ENCODE measurements around the gene CGNL1.

GRCh38 chr15:57532731-57533447 lies 156.6 kb downstream of the CGNL1 start:
- TF ChIP-seq CTCF (tag by site-specific recombination; IDR thresholded peaks at IDR 0.05) = no peak
- no peak for TF ChIP-seq TSHZ1 (tag by site-specific recombination; IDR thresholded peaks at IDR 0.05; ENCODE audit: borderline replicate concordance)
- no peak for TF ChIP-seq ZBTB26 (tag by site-specific recombination; optimal IDR thresholded peaks at IDR 0.05)
- no peak for TF ChIP-seq ZNF76 (tag by site-specific recombination; IDR thresholded peaks at IDR 0.05; ENCODE audit: borderline replicate concordance, low read depth)
- no peak for TF ChIP-seq ZNF274 (IDR thresholded peaks at IDR 0.05; ENCODE audit: low read length)
- TF ChIP-seq ZNF274 (tag by site-specific recombination; IDR thresholded peaks at IDR 0.05; ENCODE audit: borderline replicate concordance) = no peak
- TF ChIP-seq ZFP37 (tag by site-specific recombination; IDR thresholded peaks at IDR 0.05) = no peak
- TF ChIP-seq ZNF138 (tag by site-specific recombination; IDR thresholded peaks at IDR 0.05; ENCODE audit: borderline replicate concordance) = no peak
- TF ChIP-seq GLIS2 (tag by site-specific recombination; IDR thresholded peaks at IDR 0.05) = no peak
- no peak for TF ChIP-seq ZNF169 (tag by site-specific recombination; IDR thresholded peaks at IDR 0.05)
- no peak for TF ChIP-seq ZNF23 (tag by site-specific recombination; IDR thresholded peaks at IDR 0.05; ENCODE audit: borderline replicate concordance)
- no peak for TF ChIP-seq REST (tag by site-specific recombination; IDR thresholded peaks at IDR 0.05)
